ENCODE results near the gene EMC10.
A peak's percentile ranks its signal among the peaks of the same experiment; 100 is the strongest.

DNA sequence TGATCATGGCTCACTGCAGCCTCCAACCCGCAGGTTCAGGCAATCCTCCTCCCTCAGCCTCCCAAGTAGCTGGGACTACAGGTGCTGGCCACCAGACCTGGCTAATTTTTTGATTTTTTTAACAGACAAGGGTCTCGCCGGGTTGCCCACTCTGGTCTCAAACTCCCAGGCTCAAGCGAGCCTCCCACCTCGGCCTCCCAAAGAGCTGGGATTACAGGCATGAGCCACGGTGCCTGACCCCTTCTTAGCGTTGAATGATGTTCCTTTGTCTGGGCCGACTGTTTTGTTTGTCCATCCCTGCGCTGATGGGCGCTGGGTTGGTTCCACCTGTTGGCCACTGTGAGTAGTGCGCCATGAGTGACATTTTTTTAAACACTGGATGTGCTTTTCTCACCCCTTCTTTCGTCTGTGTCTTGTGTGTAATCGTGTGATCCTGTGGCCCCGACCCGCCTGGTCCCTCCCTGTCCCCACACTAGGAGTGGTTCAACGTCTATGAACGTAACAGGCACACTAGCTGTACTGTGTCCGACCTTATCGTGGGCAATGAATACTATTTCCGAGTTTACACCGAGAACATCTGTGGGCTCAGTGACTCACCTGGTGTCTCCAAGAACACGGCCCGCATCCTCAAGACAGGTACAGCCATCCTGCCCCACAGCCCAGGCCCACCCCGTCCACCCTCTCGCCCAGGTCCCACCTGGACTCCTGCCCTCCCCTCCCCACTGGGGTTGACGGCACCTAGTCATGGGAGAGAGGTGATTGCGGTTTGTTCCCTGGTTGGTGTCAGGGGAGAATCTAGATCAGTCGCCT is 15.0 kb upstream of the EMC10 start:
- TF ChIP-seq, protein P1, sequence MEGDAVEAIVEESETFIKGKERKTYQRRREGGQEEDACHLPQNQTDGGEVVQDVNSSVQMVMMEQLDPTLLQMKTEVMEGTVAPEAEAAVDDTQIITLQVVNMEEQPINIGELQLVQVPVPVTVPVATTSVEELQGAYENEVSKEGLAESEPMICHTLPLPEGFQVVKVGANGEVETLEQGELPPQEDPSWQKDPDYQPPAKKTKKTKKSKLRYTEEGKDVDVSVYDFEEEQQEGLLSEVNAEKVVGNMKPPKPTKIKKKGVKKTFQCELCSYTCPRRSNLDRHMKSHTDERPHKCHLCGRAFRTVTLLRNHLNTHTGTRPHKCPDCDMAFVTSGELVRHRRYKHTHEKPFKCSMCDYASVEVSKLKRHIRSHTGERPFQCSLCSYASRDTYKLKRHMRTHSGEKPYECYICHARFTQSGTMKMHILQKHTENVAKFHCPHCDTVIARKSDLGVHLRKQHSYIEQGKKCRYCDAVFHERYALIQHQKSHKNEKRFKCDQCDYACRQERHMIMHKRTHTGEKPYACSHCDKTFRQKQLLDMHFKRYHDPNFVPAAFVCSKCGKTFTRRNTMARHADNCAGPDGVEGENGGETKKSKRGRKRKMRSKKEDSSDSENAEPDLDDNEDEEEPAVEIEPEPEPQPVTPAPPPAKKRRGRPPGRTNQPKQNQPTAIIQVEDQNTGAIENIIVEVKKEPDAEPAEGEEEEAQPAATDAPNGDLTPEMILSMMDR (conservative IDR thresholded peaks at IDR 0.05; ENCODE audit: low read depth, low read length), result peak; percentile 86
- TF ChIP-seq EZH2 (IDR thresholded peaks at IDR 0.05; ENCODE audit: borderline replicate concordance, low read depth, low read length, poor library complexity, severe bottlenecking), result no peak
